Left renal pelvis (tissue), 4 donors: ENCODE measurements around the gene MTHFSD. TPM values are rescaled to one million over a fixed set of nuclear protein-coding genes. Genes with fewer than 3 reads are reported as not detected.

Experiments
- DNase-seq, 4 donors: peaks; one replicate each; pipeline ENCODE4 v3.0.0-alpha.2; 2013; ENCODE audit warnings: low read depth in 4 of 4, low spot score in 3 of 4
- polyA plus RNA-seq, 4 donors: library from polyadenylated mRNA; unstranded; fragments of 120-200 nt; gene quantifications; one replicate each; pipeline ENCODE4 v1.2.1, GENCODE V29; 2013; ENCODE audit not compliant: insufficient read length in 4 of 4

The MTHFSD gene
- polyA plus RNA-seq, 4 donors: 20.7 to 30.9 (median 24.8) TPM

- no peak for DNase-seq
These were observed 22.6 kb downstream of the MTHFSD start for GRCh38 chr16:86532526-86532815.

DNA sequence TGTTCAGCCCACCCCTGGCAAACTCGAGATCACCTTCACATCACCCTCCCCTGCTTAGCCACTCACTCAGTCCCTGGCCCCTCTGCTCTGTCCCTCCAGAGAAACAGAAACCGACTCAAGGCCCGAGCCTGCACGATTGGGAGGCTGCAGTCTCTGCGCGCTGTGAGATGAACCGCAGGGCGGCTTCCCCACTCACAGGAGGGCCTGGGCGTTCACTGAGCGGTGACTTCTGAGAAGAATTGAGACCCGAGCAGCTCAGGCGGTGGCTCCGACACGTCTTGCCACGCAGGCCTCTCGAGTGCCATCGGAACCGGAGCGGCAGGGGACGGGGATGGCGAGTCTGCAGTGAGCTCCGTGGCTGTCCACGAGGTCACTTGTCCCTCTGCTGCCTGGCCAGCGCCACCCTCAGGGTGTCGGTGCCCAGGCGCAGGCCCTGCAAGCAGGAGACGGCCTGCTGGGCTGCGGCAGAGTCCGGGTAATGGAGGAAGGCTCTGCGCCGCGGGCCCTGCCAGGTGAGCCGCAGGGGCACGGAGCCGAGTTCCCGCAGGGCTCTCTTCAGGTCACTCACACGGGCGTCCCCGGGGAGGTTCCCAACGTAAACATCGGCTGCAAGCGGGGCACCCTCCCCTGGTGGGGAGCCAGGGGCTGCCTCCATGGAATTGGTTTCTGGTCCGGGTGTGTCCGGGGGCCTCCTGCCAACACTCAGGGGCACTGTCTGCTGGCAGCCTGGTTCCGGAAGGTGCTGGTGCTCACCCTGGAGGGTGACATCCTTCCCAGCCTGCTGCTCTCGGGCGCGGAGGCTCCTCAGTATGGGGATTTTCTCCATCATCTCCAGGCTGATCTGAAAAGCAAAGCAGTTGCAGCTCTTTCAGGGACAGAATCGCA is 23.2 kb downstream of the MTHFSD start:
- DNase-seq: no peak

DNA sequence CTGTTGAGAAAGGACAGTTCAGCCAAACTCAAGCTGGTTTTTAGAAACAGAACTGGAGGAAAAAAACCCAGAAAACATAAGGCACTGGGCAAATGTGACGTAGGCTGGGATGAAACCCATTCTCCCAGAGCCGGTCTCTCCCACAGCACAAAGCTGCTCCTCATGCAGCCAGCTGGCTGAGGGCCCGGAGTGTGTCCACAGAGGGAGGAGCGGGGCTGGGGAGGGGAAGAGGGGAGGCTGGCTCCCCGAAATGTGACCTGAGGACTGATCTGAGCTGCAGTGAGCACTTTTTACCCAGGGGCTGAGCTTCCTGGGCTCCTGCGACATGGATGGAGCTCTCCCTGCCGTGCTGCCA is 23.9 kb downstream of the MTHFSD start:
- DNase-seq: no peak

DNA sequence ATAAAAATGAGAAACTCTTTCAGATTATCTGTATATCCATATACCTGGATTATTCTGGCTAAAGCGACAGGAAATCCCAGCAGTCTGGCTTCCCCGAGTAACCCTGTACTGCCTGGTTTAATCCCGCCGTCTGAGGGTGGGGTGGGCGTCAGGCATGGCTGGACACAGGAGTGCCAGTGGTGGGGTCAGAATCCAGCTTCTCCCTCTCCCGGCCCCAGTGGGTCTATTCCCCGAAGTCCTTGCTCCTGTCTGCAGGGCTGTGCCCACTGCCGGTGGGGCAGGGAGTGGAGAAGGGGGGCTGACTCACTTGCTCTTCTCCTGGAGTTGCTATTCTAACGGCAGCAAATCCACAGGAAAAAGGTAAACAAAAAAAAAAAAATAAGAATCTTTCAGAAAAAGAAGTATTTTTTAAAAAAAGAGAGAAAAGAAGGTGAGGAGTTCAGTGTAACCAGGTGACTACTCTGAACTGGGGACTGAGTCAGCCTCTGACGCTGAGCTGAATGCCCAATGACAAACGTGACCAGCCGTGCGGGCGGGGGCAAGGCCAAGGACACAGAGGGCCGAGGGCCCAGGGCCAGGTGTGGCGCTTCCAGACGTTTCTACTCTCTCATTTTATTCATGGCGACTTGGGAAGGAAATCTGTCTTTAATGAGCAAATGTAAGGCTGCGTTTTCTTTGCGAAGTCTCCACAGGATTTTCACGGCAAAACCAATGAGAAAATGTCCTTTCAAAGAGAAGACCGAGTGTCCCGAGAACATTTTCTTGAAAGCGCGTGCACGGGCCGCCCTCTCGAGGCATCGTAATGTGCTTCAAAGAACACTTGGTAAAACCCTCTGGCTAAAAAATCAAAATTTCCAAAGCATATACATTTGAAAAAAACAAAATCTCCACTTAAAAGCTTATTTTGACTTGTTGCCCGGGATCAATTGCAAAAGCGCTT is 24.5 kb downstream of the MTHFSD start:
- DNase-seq: no peak

DNA sequence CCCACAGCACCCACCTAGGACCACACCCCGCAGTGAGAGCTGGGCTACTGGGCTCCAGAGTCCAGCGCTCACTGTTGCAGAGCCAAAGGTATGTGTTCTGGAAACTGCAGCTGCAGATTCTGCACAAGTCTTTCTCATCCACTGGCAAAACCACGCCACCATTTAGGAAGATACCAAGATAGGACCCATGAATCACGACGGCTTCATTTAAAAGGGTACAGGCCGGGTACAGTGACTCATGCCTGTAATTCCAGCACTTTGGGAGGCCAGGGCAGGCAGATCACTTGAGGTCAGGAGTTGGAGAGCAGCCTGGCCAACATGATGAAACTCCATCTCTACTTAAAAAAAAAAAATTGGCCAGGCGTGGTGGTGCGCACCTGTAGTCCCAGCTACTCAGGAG is 25.9 kb downstream of the MTHFSD start:
- DNase-seq: no peak

- DNase-seq: no peak
These were observed 26.7 kb downstream of the MTHFSD start for GRCh38 chr16:86528061-86528929.

DNA sequence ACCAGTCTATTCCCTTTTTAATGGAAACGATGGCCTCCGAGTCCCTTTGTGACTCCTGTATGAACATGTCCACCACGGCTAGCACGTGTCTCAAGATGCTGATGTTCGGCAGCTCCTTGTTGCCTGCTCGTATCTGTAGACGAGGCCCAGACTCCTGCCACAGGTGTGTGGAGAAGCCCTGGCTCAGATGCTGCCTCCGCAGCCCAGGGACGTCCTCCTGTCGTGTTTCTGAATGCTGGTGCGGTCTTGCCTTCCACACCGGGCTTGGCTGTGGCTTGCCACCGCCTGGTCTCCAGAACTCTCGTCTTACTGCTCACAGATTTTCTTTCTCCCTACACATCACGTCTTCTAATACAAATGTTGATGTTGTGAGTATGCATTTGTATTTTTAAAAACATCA is 27.7 kb downstream of the MTHFSD start:
- no peak for DNase-seq

DNA sequence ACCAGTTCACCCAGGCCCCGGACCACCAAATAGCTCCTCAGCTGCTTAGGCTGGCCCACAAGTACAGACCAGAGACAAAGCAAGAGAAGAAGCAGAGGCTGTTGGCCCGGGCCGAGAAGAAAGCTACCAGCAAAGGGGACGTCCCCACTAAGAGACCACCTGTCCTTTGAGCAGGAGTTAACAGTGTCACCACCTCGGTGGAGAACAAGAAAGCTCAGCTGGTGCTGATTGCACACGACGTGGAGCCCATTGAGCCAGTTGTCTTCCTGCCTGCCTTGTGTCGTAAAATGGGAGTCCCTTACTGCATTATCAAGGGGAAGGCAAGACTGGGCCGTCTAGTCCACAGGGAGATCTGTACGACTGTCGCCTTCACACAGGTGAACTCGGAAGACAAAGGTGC is 29.3 kb downstream of the MTHFSD start:
- DNase-seq: no peak

DNA sequence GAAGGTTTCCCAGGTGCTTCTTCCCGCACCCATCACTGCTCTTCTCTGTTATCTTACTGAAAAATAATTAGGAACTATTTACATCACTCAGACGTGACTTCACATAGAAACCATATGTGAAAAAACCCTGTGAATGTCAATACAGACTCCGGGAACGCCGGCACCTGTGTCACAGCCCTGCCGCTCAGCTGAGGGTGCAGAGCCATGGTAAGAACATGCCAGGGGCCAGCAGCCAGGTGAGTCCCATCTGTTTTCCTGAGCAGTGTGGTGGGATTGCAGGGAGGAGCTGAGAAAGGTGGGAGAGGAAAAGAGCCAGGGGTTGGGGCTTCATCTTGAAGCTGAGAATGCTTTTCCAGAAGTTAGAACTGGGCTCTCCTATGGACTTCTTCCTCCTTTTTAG is 31.0 kb downstream of the MTHFSD start:
- no peak for DNase-seq

DNA sequence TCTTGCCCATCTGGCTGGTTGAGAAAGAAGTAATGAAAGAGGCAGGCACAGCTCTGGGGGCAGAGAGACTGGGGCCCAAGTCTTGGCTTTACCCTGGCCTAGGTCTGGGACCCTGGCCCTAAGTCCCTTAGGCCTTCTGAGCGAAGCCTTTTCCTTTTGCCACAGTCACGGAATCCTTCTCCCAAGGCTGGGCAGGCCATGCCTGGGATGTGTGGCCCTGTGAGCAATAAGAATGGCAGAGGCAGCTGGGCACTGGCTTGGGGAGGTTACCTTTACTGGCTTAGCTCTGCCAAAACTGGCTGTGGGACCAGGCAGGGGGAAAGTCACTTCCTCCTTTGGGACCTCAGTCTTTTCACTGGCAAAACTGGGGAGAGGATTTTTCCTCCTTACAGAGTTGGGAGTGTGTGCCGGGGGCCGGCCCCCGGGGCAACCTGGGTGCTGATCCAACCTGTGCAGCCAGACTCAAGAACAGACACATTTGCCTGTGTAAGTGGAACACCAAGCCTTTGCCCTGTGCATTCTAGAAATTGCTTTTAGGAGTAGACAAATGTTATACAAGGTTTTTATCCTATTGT is 31.8 kb downstream of the MTHFSD start:
- DNase-seq: no peak

- no peak for DNase-seq
These were observed 32.4 kb downstream of the MTHFSD start for GRCh38 chr16:86522634-86523033.

DNA sequence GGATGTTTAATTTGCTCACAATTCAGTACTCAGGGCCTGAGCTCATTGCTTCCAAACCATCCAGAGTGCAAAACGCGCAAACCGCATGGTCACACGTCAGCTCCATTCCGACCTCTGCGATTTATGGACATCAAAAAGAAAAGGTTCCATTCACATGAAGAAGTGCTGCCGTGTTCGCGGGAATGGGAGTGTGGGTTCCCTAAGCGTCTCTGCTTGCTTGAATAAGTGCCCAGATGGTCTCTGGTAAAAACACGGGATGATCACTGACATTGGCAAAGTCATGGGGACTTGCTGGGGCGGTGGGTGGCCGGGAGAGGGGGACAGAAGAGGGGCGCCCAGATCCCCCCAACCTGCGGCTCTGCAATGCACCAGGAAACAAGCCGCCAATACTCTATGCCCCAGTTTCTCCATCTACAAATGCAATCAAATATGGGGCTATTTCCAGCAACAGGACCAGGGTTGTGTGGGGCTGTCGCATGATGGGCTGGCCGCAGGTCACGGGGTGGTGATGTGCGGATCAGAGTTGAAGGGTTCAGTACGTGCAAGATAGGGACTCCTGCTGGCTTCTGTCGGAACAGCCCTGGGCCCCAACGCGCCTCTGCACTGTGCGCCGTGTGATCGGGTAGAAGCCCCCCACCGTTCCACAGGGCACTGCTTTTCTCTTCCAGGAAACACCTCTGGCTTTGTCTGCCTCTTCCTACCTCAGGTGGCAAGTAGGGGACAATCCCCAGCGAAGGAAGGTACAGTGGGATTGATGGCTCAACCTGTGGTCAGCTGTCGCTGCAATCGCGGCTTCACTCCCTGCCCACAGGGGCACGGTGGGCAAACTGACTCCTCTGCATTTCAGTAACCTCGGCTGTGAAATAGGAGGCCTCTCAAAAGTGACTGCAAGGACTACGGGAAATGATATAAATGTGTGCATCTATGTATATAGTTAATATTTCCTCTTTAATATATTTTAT is 33.5 kb downstream of the MTHFSD start:
- no peak for DNase-seq

GRCh38 chr16:86520317-86521210 is 34.5 kb downstream of the MTHFSD start:
- no peak for DNase-seq

DNA sequence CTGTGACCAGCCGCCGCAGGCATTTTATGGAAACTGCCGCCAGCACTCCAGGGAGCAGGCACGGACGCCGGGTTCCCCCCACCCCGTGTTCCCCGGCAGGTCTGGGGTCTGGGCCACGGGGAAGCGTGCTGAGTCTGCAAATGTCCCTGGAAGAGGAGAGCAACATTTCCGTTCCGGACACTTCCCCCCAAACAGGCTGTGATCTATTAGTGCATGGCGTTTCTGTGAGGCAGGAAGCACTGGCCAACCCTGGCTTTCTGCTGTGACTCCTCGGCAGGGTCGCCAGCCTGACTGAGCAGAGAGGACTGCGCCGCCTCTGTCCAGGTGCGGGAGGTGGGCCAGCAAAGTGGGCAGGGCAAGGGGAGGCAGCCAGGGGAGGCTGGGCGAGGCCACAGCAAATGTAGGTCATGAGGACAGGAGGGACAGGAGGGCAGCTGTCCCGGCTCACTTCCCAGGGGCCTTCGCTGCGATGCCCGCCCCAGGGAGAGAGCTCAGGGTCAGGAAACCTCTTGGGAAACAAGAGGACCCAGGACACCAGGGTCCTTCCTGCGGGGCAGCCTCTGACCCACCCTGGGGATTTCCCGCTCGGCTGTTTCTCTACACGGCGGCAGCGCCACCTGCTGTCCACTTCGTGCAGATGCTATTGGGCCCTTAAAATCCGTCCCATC is 35.3 kb downstream of the MTHFSD start:
- DNase-seq: no peak

DNA sequence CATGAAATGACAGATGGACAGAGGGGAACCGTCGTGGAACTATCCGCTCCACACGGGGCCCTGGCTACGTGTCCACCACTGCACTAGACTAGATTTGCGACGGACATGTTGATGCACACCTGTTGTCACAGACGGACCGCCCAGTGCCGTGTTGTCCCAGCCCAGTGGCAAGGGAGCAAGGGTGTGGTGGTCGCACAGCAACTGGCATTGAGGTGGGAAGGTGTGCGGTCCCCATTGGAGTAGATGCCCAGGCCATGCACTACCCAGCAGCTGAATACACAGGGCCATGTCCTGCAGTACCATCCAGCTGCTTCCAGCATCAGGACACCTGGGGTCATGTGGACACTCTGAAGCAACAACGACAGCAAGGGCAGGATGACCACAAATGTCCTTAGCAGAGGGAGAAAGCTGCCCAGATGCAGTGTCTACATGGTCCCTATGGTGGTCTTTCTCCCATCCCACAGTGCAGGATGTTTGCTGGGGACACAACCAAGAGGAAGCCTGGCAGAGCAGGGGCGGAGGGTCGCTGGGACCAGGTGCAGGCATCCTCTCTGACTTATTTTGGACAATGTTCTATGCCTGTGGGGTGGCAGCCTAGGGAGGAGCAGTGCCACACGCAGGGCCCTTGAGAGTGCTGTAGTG is 35.9 kb downstream of the MTHFSD start:
- no peak for DNase-seq

- DNase-seq: peak in 1 of 4 donors; percentile 52
These were observed 37.3 kb downstream of the MTHFSD start for GRCh38 chr16:86517652-86518258.

DNA sequence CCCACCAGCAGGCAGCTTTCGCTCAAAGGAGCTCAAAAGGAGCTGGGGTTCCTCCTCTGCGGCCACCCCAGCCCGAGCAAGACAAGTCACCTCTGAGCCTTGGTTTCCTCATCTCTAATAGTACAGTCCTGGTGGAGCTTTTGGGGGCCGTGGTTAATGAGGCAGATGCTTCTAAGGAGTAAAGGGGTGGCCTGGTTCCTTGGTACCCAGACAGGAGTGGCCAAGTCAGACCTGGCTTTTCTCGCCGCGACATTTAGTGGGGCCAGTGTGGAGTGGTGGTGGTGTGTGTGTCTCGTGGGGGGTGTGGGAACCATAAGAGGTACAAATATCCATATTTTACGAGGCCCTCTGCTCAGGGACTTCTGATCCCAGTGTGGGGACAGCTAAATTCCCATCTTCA is 38.0 kb downstream of the MTHFSD start:
- DNase-seq: no peak
